ENCODE data around the gene GRAMD2A. TPM values are rescaled to one million over a fixed set of nuclear protein-coding genes. Genes with fewer than 3 reads are reported as not detected.

GRAMD2A gene
- total RNA-seq, 1 donor = 0.63 TPM

DNA sequence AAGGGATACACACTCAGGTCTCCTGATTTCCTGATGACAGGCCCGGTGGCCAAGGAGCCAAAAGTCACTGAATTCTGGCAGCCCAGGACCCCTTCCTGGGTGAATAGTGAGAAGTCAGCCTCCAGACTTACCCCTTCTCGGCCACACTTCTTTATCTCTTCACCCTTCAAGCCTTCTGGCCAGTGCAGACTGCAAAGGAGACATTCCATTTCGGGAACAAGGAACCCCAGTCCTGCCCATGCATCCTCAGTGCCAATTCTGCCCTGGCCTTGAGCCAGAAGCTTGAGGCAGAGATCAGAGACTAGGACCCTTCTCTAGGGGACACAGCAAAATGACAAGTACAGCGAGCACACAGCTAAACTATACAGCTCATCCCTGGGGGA lies 28.8 kb downstream of the GRAMD2A start:
- TF ChIP-seq, protein P1, sequence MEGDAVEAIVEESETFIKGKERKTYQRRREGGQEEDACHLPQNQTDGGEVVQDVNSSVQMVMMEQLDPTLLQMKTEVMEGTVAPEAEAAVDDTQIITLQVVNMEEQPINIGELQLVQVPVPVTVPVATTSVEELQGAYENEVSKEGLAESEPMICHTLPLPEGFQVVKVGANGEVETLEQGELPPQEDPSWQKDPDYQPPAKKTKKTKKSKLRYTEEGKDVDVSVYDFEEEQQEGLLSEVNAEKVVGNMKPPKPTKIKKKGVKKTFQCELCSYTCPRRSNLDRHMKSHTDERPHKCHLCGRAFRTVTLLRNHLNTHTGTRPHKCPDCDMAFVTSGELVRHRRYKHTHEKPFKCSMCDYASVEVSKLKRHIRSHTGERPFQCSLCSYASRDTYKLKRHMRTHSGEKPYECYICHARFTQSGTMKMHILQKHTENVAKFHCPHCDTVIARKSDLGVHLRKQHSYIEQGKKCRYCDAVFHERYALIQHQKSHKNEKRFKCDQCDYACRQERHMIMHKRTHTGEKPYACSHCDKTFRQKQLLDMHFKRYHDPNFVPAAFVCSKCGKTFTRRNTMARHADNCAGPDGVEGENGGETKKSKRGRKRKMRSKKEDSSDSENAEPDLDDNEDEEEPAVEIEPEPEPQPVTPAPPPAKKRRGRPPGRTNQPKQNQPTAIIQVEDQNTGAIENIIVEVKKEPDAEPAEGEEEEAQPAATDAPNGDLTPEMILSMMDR (IDR thresholded peaks at IDR 0.05; ENCODE audit: insufficient read depth, low read length) = no peak
- DNase-seq (ENCODE audit: low read depth) = no peak
- H3K4me3 ChIP-seq (ENCODE audit: low read depth, low read length) = no peak overlapping the region

DNA sequence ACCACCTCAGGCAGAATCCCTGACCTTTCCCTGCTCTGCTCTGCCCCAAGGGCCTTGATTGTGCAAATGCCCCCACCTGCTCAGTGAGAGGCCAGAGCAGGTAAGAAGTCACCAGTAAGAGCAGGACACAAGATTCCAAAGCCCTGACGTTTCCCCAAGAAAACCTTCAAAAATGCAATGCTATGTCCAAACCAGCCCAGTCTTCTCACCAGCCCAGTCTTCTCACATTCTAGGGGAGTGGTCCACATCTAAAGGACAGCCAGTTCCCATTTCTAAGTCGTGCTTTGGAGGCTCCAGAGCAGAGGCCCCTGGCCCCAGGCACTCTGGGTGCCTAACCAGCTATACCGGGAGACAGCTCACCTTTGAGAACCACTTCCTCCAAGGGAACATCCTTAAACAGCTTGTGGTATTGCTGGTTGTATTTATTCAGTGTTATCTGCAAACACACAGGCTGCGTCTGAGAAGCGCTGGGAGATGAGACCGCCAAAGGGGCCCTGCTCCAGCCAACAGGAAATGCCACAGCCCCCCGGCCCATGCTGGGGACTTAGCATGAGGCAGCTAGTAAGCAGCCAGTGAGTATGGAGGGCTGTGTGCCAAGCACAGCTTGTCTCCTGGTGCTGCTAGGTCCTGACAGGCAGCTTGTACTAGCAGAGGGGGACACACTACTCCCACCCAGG lies 29.3 kb downstream of the GRAMD2A start:
- no peak for DNase-seq (ENCODE audit: low read depth)
- TF ChIP-seq, protein P1 (IDR thresholded peaks at IDR 0.05; ENCODE audit: insufficient read depth, low read length) = no peak

DNA sequence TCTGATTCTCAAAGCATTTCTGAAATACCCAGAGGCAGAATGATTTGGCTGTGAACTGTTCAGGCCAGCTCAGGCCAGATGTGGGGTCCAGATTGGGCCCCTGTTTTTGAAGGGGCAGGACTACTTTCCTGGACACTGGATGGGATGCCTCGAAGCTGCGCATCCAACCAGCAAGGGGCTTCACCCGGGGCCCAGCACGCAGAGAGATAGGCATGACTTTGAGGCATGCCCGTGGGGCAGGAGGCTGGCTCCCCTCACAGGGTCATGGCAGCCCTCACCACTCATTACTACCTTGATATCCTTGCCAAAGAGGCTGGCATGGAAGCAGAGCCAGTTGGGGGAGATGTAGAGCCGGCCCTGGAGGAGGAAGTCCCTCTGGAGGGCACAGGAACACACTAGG lies 30.1 kb downstream of the GRAMD2A start:
- H3K4me3 ChIP-seq (ENCODE audit: low read depth, low read length) = no peak overlapping the region
- DNase-seq (ENCODE audit: low read depth) = no peak
- TF ChIP-seq, protein P1 (IDR thresholded peaks at IDR 0.05; ENCODE audit: insufficient read depth, low read length) = no peak

More for the DNA sequence above, 29.3 kb downstream of the GRAMD2A start:
- H3K4me3 ChIP-seq (ENCODE audit: low read depth, low read length) = no peak overlapping the region

DNA sequence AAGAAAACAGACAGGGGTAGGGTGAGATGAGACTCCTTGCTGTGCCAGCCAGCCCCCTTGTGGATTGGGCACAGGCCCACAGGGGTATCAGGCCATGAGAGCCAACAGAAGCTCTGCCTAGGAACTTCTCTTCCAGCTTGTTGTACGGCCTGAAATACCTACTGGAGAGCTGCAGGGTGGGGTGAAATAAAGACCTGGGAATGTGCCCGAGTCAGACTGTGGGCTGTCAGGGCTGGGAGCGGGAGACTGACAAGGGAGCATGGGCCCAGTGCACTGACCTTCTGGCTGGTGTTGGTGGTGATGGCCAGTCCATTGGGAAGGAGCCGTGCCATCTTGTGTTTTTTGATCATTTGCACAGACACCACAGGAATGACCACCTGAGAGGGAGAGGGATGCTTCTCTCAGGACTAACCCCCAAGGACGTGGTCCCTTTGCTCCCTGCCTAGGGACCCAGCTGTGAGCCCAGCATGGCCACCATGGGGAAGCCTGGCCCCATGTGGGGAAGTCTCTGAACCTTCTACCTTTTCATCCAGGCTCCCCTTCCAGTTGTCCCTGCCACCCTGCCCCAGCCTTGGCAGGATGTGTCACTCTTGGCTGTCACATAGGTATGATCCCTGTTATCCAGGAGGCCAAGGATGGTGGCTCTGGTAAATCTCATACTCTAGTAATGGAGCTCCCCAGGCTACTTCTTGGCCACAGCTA lies 30.7 kb downstream of the GRAMD2A start:
- no peak overlapping the region for H3K4me3 ChIP-seq (ENCODE audit: low read depth, low read length)
- TF ChIP-seq, protein P1 (IDR thresholded peaks at IDR 0.05; ENCODE audit: insufficient read depth, low read length) = no peak
- no peak for DNase-seq (ENCODE audit: low read depth)

DNA sequence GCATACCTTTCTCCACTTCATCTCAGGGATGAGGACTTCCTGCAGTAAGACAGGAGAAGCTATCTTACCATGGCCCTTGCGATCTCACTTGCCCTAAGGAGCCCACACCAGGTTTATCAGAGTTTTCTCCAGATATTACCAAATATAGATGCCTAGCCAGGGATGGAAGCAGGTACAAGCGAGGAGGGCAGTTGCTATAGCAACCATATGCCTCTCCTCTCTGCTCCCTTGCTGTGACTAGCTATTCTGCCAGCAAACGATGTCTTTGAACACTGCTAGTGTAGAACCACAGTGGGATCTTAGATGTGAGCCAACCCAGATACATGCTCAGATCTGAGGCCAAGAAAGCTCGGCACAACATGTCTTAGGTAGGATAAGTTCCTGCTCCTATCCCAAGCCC lies 33.9 kb downstream of the GRAMD2A start:
- TF ChIP-seq, protein P1 (IDR thresholded peaks at IDR 0.05; ENCODE audit: insufficient read depth, low read length) = no peak
- no peak for DNase-seq (ENCODE audit: low read depth)
- H3K4me3 ChIP-seq (ENCODE audit: low read depth, low read length) = no peak overlapping the region

DNA sequence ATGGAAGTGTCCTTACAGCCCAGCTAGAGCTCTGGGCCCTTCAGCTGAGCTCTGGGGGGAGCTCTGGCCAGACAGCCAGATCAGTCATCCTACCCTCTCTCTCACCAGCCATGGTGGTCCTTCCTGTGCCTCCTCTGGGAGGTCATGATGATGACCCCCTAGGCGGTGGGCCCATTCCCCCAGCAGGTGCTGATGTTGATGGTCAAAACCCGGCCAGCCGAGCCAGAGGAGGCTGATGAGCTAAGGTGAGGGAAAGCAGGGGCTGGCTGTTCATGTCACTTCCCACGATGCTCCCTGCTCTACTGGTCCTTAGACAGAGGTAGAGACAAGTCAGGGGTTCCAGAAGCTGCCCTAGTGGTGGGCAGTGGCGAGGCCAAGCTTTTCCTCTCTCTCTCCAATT lies 35.0 kb downstream of the GRAMD2A start:
- H3K4me3 ChIP-seq (ENCODE audit: low read depth, low read length) = no peak overlapping the region
- DNase-seq (ENCODE audit: low read depth) = no peak
- TF ChIP-seq, protein P1 (IDR thresholded peaks at IDR 0.05; ENCODE audit: insufficient read depth, low read length) = peak; percentile 9
